Natural killer cell treated with Interleukin-12 subunit alpha and Interleukin-12 subunit beta and Interleukin-15 and Interleukin-18, amount 100 ng/mL, for 72 hours (primary cell): ENCODE measurements around the gene MGAT5B. TPM values are rescaled to one million over a fixed set of nuclear protein-coding genes. Genes with fewer than 3 reads are reported as not detected.

Source experiments
- ATAC-seq, 2 donors: fragments of 150-1000 bp; cut with Tn5 transposase in 1 of 2; sonication (Bioruptor Pico), chemical (Tn5 transposase) in 1 of 2; 2 replicates each; pipeline ENCODE4 v1.10.0; 2021
- DNase-seq: peaks from one replicate; pipeline ENCODE4 v3.0.0; 2022; ENCODE audit warnings: low spot score
- H3K27ac Mint-ChIP-seq, 2 donors: 1 replicate in 1 of 2; 2 replicates in 1 of 2; pipeline ENCODE4 v1.8.0; 2022; ENCODE audit warnings: mixed read lengths in 2 of 2, mild to moderate bottlenecking in 1 of 2, moderate library complexity in 1 of 2
- H3K27me3 Mint-ChIP-seq, 2 donors: 1 replicate in 1 of 2; 2 replicates in 1 of 2; pipeline ENCODE4 v1.8.0; 2022; ENCODE audit warnings: mixed read lengths in 2 of 2
- H3K36me3 Mint-ChIP-seq: one replicate; pipeline ENCODE4 v1.8.0; 2022; ENCODE audit warnings: mixed read lengths
- H3K4me1 Mint-ChIP-seq, 2 donors: 1 replicate in 1 of 2; 2 replicates in 1 of 2; pipeline ENCODE4 v1.8.0; 2022; ENCODE audit warnings: low read depth in 2 of 2, mixed read lengths in 2 of 2, mild to moderate bottlenecking in 1 of 2
- H3K4me3 Mint-ChIP-seq: one replicate; pipeline ENCODE4 v1.8.0; 2022; ENCODE audit warnings: mixed read lengths
- H3K9me3 Mint-ChIP-seq: 2 replicates; pipeline ENCODE4 v1.8.0; 2022; ENCODE audit warnings: mixed read lengths
- total RNA-seq, 2 donors: library from RNA; stranded (reverse); gene quantifications; one replicate each; pipeline ENCODE4 v1.2.3, GENCODE V29; 2022

MGAT5B gene
- total RNA-seq, 2 donors from 2014 or later: 0.59 TPM; not detected in 1

DNA sequence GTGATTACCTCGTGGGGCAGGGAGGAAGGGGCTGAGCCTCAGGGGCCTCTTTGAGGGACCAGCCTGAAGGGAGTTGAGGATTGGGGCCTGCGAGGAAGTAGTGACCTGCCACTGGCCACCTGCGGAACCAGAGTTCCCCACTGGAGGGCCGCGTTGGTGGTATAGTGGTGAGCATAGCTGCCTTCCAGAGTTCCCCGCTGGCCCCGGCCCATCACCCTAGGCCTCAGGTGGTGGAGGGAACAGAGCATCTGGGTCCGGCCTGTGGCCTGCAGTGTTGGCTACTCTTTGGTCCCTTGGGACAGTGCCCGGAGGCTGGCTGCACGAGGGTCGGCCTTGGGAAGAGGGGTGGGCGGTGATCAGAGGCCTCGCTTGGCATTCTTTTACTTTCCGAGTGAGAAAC, 20.5 kb downstream of the MGAT5B start:
- ATAC-seq (no peak), DNase-seq (no peak)
- Mint-ChIP-seq H3K27ac (no peak overlapping the region), H3K27me3 (no peaks in the 10 kb centered on the region), H3K9me3 (no peaks in the 10 kb centered on the region), H3K4me1 (no peaks in the 10 kb centered on the region), H3K4me3 (no peak overlapping the region), H3K36me3 (no peaks in the 10 kb centered on the region)

DNA sequence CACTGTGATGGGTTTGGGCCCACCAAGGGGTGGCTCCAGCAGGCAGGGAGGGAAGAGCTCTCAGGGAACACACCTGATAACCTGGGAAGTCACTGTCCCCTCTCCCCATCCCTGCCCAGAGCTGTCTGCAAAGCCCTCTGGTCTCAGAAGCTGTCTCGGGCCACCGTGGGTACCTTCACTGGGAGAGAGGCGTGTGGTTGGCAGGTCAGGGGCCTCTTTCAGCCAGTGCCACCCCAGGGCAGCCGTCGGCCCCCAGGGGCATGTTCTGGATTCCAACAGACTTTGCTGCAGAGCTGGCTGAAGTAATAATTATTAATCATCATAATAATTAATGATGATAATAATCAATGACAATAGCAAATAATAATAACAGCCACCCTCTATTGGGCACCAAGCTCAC, 21.1 kb downstream of the MGAT5B start:
- Mint-ChIP-seq H3K27ac (no peak overlapping the region), H3K27me3 (no peaks in the 10 kb centered on the region), H3K4me1 (no peaks in the 10 kb centered on the region), H3K9me3 (no peaks in the 10 kb centered on the region), H3K36me3 (no peaks in the 10 kb centered on the region), H3K4me3 (no peak overlapping the region)
- DNase-seq: no peak
- no peak for ATAC-seq

DNA sequence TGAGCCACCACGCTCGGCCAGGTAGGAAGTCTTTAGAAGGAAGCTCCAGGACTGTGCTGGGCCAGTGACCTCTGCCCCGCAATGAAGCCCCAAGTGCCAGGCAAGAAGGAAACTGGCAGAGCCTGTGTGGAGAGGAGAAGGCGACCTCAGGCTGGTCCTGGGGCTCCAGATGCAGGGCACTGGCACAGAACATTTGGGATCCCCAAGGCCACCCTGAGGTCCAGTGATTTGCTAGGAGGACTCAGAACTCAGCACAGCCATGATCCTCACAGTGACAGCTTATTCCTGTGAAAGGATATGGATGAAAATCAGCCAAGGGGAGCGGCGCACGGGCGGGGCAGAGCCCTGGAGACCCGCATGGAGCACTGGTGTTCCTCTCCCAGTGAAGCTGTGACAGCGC, 24.1 kb downstream of the MGAT5B start:
- no peak for DNase-seq
- ATAC-seq: no peak
- no peaks in the 10 kb centered on the region for H3K36me3 Mint-ChIP-seq
- H3K27ac Mint-ChIP-seq: no peak overlapping the region
- no peaks in the 10 kb centered on the region for H3K9me3 Mint-ChIP-seq
- H3K4me1 Mint-ChIP-seq: no peaks in the 10 kb centered on the region
- no peak overlapping the region for H3K4me3 Mint-ChIP-seq
- no peaks in the 10 kb centered on the region for H3K27me3 Mint-ChIP-seq

DNA sequence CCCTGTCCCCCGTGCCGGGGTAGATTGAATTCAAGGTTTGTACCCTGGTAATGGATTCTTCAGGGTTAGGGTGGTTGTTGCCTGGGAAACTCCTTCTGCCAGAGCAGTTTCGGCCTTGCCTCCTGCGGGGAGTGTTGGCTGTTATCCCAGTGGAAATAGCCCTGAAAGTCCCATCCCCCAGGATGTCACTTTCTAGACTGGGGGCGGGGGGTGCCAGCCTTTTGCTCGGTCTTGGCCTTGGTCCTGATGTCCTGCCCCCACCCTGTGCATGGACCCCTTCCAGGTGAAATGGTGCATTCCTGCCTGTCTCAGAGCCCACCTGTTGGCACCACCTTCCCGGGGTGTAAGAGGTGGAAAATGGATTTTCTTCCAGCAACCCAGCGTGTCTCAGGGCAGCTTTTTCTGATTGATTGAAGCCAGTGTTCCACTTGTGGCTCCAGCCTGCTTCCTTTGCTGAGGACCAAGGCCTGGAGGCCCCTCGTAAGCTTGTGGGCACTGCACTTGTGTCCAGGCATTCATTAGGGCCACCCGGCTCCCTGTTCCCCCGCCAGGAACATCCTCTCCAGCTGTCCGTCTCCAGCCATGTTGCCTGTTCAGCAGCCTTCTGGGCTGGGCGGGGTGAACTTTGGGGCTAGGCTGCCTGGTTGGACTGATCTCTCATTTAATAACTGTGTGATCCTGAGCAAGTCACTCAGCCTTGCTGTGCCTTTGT, 25.6 kb downstream of the MGAT5B start:
- Mint-ChIP-seq H3K27me3 (no peaks in the 10 kb centered on the region), H3K36me3 (no peaks in the 10 kb centered on the region), H3K9me3 (no peaks in the 10 kb centered on the region), H3K4me3 (no peak overlapping the region), H3K4me1 (no peaks in the 10 kb centered on the region), H3K27ac (no peak overlapping the region)
- DNase-seq (no peak), ATAC-seq (no peak)

DNA sequence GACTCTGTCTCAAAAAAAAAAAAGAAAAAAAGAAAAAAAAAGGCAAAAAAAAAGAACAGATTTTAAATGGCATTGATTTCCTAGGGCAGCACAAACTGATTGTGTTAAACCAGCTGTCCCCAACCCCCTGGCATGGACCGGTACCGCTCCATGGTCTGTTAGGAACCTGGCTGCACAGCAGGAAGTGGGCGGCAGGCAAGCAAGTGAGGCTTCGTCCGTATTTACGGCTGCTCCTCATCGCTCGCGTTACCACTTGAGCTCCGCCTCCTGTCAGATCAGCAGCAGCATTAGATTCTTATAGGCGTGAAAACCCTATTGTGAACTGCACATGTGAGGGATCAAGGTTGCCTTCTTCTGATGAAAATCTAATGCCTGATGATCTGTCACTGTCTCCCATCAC, 26.6 kb downstream of the MGAT5B start:
- DNase-seq (no peak), ATAC-seq (no peak)
- H3K4me3 Mint-ChIP-seq: no peak overlapping the region
- no peak overlapping the region for H3K27ac Mint-ChIP-seq
- no peaks in the 10 kb centered on the region for H3K4me1 Mint-ChIP-seq
- no peaks in the 10 kb centered on the region for H3K9me3 Mint-ChIP-seq
- no peaks in the 10 kb centered on the region for H3K27me3 Mint-ChIP-seq
- H3K36me3 Mint-ChIP-seq: no peaks in the 10 kb centered on the region

DNA sequence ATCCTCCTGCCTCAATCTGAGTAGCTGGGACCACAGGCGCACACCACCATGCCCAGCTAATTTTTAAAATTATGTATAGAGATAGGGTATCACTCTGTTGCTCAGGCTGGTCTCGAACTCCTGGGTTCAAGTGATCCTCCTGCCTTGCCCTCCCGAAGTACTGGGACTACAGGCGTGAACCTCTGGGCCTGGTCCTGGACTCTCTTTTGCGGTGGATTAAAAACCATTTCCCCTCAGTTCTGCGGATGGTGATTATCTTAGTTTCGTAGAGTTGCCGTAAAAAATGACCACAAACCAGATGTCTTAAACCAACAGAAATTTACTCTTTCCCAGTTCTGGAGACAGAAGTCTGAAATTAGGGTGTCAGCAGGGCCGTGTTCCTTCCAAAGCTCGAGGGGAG, 28.8 kb downstream of the MGAT5B start:
- H3K4me1 Mint-ChIP-seq: no peaks in the 10 kb centered on the region
- H3K4me3 Mint-ChIP-seq: no peak overlapping the region
- no peak overlapping the region for H3K27ac Mint-ChIP-seq
- no peaks in the 10 kb centered on the region for H3K27me3 Mint-ChIP-seq
- DNase-seq: no peak
- no peak for ATAC-seq
- H3K36me3 Mint-ChIP-seq: no peaks in the 10 kb centered on the region
- H3K9me3 Mint-ChIP-seq: no peaks in the 10 kb centered on the region

DNA sequence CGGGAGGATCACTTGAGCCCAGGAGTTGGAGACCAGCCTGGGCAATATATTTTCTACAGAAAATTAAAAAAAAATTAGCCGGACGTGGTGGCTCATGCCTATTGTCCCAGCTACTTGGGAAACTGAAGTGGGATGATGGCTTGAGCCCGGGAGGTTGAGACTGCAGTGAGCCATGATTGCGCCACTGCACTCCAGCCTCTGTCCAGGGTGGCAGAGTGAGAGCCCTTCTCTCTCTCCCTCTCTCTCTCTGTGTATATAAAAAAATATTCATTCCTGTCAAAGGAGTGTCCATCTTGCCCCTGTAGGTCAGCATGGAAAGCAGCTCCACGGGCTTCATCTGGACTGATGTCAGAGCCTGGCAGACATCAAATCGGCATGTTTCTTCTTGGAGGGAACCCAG, 31.2 kb downstream of the MGAT5B start:
- Mint-ChIP-seq H3K27me3 (no peaks in the 10 kb centered on the region), H3K9me3 (no peaks in the 10 kb centered on the region), H3K4me3 (no peak overlapping the region), H3K27ac (no peak overlapping the region), H3K4me1 (no peaks in the 10 kb centered on the region), H3K36me3 (no peaks in the 10 kb centered on the region)
- DNase-seq (no peak), ATAC-seq (no peak)

DNA sequence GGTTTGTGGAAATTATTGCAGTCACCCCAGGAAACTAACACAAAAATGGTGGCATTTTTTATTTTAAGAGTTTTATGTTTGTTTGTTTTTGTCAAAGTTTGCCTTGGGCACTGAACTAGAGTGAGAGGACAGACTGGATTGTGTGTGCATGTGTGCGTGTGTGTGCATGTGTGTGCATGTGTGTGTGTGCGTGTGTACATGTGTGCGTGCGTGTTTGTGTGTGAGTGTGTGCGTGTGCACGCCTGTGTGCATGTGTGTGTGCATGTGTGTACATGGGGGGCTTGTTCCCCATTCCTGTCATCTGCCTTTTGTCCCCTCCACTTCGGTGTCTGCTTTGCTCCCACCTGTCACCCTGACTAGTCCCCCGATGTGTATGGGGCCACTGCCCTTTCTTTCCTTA, 32.5 kb downstream of the MGAT5B start:
- Mint-ChIP-seq H3K27me3 (no peaks in the 10 kb centered on the region), H3K36me3 (no peaks in the 10 kb centered on the region), H3K9me3 (no peaks in the 10 kb centered on the region)

DNA sequence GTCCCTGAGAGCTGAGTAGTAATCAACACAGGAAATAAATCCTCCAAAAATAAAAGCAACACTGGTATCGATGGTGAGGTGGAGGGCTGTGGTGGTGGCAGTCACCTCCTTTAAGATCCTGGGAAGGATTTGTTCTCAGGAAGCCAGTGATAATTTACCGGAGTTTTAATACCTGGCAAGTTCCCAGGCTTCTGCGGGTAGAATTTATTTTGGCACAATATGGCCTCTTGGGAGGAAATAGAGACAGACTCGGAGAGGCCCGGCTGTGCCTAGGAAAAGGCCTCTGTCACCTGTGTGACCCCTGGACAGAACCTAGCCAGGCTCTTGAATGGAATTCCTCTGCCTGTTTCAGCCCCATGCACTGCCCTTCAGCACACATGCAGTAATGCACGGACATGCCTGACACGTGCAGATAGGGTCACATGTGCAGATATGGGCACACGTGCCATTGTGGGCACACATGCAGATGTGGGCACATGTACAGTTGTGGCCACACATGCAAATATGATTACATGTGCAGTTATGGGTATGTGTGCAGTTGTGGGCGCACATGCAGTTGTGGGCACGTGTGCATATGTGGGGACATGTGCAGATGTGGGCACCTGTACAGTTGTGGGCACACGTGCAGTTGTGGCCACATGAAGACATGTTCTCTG, 33.5 kb downstream of the MGAT5B start:
- H3K4me1 Mint-ChIP-seq: no peaks in the 10 kb centered on the region
- H3K9me3 Mint-ChIP-seq: no peaks in the 10 kb centered on the region
- H3K27me3 Mint-ChIP-seq: no peaks in the 10 kb centered on the region
- H3K4me3 Mint-ChIP-seq: no peak overlapping the region
- ATAC-seq (no peak), DNase-seq (no peak)
- no peaks in the 10 kb centered on the region for H3K36me3 Mint-ChIP-seq
- no peak overlapping the region for H3K27ac Mint-ChIP-seq

More for the DNA sequence above, 32.5 kb downstream of the MGAT5B start:
- DNase-seq: no peak
- Mint-ChIP-seq H3K27ac (no peak overlapping the region), H3K4me1 (no peaks in the 10 kb centered on the region), H3K4me3 (no peak overlapping the region)
- ATAC-seq: no peak

DNA sequence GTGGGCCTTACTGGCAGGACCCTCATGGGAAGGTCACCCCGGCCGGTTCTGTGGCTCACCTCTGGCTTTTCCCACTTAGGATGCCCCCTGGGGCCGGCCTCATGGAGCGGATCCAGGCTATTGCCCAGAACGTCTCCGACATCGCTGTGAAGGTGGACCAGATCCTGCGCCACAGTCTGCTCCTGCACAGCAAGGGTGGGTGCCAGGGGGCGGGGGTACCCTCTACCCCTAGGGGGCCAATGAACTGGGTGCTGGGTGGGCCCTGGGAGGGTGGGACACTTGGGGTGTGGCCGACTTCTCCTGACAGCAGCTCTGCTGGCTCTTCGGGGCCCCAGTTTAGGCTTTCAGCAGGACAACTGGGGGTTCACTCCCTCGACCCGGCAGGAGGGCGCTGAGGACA, 34.3 kb downstream of the MGAT5B start:
- DNase-seq (no peak), ATAC-seq (no peak)
- Mint-ChIP-seq H3K4me3 (no peak overlapping the region), H3K9me3 (peaks cover under 1% of the 10 kb centered on the region), H3K27ac (no peak overlapping the region), H3K4me1 (no peaks in the 10 kb centered on the region), H3K36me3 (no peaks in the 10 kb centered on the region), H3K27me3 (peaks cover under 1 to 2% of the 10 kb centered on the region in 2 donors)

DNA sequence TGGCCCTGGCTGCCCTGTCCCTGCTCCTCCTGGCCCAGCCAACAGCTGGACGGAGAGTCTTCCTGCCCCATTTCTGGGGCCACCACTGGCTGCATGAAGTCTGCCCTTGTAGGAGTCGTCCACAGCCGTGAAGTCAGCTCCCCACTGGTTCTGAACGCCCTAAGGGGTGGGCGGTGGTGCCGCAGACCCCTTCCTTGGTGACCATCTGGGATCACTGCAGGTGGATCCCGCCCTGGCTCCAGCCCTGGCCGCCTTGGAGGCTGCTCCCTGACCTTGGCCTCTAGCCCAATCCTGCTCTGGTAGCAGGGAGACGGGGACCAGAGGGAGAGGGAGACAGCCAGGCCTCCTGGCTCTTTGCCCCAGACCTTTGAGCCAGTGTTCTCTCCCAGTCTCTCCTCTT, 35.4 kb downstream of the MGAT5B start:
- Mint-ChIP-seq H3K4me3 (no peak overlapping the region), H3K9me3 (peaks cover 3% of the 10 kb centered on the region), H3K4me1 (no peaks in the 10 kb centered on the region), H3K27me3 (peaks cover 5 to 10% of the 10 kb centered on the region in 2 donors), H3K36me3 (no peaks in the 10 kb centered on the region), H3K27ac (no peak overlapping the region)
- ATAC-seq (no peak), DNase-seq (no peak)

DNA sequence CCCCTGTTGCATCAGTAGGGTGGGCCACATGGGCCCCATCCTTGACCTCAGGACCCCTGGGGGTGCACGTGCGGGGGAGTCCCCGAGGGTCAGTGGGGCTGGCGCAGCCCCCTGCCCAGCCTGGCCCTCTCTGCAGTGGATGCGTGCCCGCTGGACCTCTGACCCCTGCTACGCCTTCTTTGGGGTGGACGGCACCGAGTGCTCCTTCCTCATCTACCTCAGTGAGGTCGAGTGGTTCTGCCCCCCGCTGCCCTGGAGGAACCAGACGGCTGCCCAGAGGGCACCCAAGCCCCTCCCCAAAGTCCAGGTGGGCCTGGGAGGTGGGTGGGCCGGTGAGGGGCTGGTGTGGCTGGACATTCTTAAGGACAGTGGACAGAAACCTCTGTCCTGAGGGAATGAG, 35.9 kb downstream of the MGAT5B start:
- no peak overlapping the region for H3K4me3 Mint-ChIP-seq

DNA sequence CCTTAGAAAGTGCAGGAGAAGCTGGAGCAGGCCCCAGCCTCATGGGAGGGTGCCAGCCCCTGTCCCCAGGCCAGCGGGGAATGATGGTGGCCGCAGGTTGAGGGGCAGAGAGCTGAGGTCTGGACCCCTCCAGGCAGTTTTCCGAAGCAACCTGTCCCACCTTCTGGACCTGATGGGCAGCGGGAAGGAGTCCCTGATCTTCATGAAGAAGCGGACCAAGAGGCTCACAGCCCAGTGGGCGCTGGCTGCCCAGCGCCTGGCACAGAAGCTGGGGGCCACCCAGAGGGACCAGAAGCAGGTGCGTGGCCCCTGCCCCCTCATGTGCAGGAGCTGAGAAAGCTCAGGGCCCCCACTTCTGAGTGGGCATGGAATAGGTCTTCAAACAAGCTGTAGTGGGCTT, 36.8 kb downstream of the MGAT5B start:
- no peak overlapping the region for H3K4me3 Mint-ChIP-seq
- no peak for ATAC-seq
- H3K27me3 Mint-ChIP-seq: peaks cover 8 to 14% of the 10 kb centered on the region in 2 donors
- H3K36me3 Mint-ChIP-seq: no peaks in the 10 kb centered on the region
- H3K9me3 Mint-ChIP-seq: peaks cover 3% of the 10 kb centered on the region
- H3K4me1 Mint-ChIP-seq: no peaks in the 10 kb centered on the region
- no peak for DNase-seq
- no peak overlapping the region for H3K27ac Mint-ChIP-seq

More for the DNA sequence above, 35.9 kb downstream of the MGAT5B start:
- Mint-ChIP-seq H3K9me3 (peaks cover 3% of the 10 kb centered on the region), H3K27ac (no peak overlapping the region), H3K4me1 (no peaks in the 10 kb centered on the region), H3K36me3 (no peaks in the 10 kb centered on the region), H3K27me3 (peaks cover 6 to 10% of the 10 kb centered on the region in 2 donors)
- DNase-seq: no peak
- ATAC-seq: no peak

DNA sequence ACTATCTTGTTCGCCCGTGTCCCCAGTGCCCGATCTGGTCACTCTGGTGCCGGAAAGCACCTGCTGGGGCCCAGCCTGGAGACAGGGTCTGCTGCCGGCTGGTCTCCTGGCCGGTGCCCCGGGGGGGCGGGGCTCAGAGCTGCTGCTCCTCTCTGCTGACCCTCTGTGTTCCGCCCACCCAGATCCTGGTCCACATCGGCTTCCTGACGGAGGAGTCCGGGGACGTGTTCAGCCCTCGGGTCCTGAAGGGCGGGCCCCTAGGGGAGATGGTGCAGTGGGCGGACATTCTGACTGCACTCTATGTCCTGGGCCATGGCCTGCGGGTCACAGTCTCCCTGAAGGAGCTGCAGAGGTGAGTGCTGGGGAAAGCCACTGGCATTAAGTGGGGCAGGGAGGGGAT, 37.6 kb downstream of the MGAT5B start:
- no peak for DNase-seq
- peaks cover 8 to 14% of the 10 kb centered on the region in 2 donors for H3K27me3 Mint-ChIP-seq
- no peaks in the 10 kb centered on the region for H3K36me3 Mint-ChIP-seq
- H3K9me3 Mint-ChIP-seq: peaks cover 3% of the 10 kb centered on the region
- ATAC-seq: no peak
- H3K4me1 Mint-ChIP-seq: no peaks in the 10 kb centered on the region
- H3K4me3 Mint-ChIP-seq: no peak overlapping the region
- no peak overlapping the region for H3K27ac Mint-ChIP-seq

DNA sequence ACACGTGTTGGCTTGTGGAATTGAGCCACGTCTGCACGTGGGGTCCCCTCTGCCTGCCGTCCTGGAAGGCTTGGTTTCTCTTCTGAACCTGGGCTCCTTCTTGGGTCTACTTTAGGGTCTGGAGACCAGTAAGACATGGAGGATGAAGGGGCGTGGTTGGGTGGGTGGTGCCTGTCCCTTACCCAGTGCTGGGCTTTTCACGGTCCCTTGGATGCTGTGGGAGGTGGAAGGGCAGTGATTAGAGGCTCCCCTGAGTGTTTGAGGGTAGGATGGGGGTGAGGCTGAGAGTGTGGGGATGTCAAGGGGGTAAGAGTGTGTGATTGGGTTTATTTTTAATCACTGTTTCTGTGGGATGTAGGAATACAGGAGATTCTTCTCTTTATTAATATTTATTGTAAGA, 38.3 kb downstream of the MGAT5B start:
- no peaks in the 10 kb centered on the region for H3K36me3 Mint-ChIP-seq
- no peak for ATAC-seq
- H3K27ac Mint-ChIP-seq: no peak overlapping the region
- H3K27me3 Mint-ChIP-seq: peaks cover 8 to 14% of the 10 kb centered on the region in 2 donors
- DNase-seq: no peak
- no peak overlapping the region for H3K4me3 Mint-ChIP-seq
- peaks cover 3% of the 10 kb centered on the region for H3K9me3 Mint-ChIP-seq
- H3K4me1 Mint-ChIP-seq: no peaks in the 10 kb centered on the region
